NCI-H2227 (cell line): Measurements from ENCODE around the gene ICAM4.

ENCODE experiments used
- DNase-seq: peaks from one replicate; lab custom pipeline; 2025; ENCODE audit not compliant: unreplicated experiment; lab: John Stamatoyannopoulos, UW

ICAM4 gene

GRCh38 chr19:10290357-10290875, 3.7 kb downstream of the ICAM4 start:
- DNase-seq: peak; percentile 15

DNA sequence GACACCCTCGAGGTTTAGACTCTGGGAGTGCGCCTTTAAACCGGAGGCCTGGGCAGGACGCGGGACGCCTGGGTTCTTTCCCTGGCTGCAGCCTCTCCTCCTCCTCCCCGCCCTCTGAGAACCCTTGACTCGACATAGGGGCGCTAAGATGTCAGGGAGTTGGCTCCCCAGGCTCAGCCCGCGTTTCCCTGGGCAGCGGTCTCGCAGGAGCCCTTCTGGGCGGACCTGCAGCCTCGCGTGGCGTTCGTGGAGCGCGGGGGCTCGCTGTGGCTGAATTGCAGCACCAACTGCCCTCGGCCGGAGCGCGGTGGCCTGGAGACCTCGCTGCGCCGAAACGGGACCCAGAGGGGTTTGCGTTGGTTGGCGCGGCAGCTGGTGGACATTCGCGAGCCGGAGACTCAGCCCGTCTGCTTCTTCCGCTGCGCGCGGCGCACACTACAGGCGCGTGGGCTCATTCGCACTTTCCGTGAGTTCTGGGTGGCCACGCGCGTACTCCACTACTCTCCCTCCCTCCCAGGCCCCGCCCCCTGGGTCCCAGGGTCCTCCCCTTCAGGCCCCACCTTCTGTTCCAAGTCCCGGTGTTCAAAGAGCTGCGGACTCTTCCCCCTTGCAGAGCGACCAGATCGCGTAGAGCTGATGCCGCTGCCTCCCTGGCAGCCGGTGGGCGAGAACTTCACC, 4.3 kb downstream of the ICAM4 start:
- DNase-seq: peak; percentile 53

- no peak for DNase-seq
Measured at GRCh38 chr19:10291554-10292205, 4.9 kb downstream of the ICAM4 start.

- peak; percentile 66 for DNase-seq
Measured at GRCh38 chr19:10292206-10292788, 5.5 kb downstream of the ICAM4 start.

- DNase-seq: no peak
Measured at GRCh38 chr19:10292789-10293636, 6.3 kb downstream of the ICAM4 start.

DNA sequence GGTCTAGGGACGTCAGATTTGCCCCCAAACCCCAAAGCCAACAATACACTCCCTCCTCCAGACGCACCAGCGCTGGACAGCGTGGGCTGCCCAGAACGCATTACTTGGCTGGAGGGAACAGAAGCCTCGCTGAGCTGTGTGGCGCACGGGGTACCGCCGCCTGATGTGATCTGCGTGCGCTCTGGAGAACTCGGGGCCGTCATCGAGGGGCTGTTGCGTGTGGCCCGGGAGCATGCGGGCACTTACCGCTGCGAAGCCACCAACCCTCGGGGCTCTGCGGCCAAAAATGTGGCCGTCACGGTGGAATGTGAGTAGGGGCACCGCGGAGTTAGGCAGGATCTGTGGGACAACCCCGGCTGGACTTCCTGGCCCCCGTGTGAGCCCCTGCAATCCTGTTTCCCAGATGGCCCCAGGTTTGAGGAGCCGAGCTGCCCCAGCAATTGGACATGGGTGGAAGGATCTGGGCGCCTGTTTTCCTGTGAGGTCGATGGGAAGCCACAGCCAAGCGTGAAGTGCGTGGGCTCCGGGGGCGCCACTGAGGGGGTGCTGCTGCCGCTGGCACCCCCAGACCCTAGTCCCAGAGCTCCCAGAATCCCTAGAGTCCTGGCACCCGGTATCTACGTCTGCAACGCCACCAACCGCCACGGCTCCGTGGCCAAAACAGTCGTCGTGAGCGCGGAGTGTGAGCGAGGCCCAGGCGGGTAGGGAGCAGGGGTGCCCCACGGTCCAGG, 7.0 kb downstream of the ICAM4 start:
- no peak for DNase-seq

DNA sequence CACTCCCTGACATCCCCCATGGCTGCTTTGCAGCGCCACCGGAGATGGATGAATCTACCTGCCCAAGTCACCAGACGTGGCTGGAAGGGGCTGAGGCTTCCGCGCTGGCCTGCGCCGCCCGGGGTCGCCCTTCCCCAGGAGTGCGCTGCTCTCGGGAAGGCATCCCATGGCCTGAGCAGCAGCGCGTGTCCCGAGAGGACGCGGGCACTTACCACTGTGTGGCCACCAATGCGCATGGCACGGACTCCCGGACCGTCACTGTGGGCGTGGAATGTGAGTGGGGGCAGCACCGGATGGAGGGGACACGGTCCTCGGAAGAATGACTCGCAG, 7.6 kb downstream of the ICAM4 start:
- DNase-seq: no peak

DNA sequence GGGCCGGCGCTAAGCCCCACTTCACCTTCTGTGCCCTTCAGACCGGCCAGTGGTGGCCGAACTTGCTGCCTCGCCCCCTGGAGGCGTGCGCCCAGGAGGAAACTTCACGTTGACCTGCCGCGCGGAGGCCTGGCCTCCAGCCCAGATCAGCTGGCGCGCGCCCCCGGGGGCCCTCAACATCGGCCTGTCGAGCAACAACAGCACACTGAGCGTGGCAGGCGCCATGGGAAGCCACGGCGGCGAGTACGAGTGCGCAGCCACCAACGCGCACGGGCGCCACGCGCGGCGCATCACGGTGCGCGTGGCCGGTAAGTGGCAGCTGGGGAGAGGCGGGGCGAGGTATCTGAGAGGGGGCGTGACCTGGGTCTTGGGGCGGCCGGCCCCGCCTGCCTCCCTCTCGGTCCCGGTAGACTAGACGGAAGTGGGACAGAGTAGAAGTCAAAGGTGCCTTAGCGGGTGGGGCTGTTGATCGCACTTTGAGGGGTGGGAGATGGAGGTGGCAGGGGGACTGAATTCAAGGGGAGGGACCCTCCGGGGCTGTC, 8.6 kb downstream of the ICAM4 start:
- no peak for DNase-seq

GRCh38 chr19:10295847-10296591, 9.3 kb downstream of the ICAM4 start:
- no peak for DNase-seq

DNA sequence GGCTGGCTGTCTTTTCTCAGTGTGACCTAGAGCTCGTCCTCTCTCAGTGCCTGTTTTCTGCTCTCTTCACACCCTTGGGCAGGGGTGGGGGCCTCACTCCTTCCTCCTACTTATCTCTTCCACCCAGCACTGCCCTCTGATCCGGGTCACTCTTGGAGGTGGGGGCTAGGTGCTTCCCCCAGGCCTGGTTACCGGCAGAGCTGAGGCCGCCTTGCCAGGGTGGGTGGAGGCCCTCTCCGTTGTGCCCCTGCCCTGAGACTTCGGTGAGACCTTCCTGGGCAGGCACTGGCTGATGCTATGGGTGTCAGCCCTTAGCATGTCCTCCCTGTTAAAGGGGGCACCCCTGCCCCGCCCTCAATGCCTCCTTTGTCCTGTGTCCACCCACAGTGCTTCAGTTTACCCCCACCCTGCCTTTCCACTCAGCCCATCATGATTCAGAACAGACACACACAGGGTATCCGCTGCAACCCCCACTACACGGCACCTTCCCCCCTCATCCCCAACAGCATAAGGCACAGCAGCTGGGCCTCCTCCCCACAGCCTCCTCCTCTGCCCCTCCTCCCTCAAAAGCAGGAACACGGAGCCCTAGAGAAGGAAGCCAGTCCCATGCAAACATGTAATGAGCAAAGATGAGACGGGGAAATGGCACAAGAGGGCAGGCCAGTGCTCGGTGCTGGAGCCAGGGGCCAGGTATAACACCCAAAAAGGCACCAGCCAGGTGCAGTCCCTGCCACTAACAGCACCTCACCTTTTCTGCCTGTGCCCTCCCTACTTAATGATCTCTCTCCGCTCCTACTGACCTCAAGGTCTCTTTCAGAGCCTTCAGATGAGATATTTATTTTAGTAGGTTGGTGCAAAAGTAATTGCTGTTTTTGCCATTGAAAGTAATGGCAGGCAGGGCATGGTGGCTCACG, 13.0 kb downstream of the ICAM4 start:
- no peak for DNase-seq

DNA sequence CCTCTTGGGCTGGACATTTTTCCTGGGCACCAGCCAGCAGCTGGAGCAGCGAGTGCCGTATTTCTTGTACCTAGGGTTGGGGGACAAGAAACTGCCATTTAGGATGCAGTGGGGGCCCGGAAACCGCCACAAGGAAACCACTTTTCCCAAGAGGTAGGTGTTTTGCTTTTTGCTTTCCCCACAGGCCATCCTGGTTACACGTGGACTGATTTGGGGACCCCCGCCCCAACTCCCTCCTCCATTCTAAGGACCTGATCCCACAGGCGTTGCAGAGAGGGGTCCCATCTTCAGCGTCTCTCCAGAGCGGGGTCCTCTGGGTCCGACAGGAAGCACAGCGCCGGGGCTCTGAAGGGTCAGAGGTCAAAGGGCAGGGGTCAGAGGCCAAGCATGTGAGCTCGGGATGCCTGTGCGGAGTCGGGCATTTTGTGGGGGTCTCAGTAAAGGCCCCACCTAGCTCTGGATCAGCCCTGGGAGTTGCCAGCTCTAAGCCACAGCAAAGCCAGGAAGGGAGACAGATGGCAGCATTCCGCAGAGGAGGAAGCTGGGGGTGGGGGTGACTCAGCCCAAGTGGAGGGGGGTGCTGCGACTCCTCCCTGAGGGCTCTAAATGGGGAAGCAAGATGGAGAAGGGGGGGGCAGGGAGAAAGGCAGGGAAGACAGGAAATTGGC, 18.5 kb downstream of the ICAM4 start:
- DNase-seq: no peak

- DNase-seq: no peak
Measured at GRCh38 chr19:10306327-10306726, 19.6 kb downstream of the ICAM4 start.

DNA sequence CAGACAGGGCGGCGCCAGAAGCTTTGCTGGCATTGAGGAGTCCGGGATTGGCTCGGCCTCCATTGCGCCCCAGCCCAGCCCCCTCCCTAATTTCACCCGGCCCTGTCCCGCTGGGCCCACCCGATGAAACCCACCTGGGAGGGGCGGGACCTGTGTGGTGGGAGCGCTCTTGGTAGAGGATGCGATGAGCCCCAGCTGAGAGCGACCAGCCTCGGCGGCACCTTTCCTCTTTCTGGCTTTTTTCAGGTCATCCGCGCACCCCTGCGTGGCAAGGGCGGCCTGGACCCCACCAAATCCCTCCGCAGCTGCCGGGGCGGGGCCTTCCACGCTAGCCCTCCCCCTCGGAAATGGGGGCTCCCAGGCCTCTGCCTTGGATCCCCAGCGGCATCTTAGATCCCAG, 22.7 kb downstream of the ICAM4 start, which contains the start of gene ZGLP1:
TSS of gene ZGLP1 (minus strand) at position 393 of the 400 bp plus-strand sequence.
- DNase-seq: no peak

GRCh38 chr19:10315335-10316214, 28.8 kb downstream of the ICAM4 start, which contains the start of gene FDX2:
FDX2 (minus strand) TSS chr19:10316015; CDS start chr19:10315996, 19 bp downstream.
- peak; percentile 86 for DNase-seq

DNA sequence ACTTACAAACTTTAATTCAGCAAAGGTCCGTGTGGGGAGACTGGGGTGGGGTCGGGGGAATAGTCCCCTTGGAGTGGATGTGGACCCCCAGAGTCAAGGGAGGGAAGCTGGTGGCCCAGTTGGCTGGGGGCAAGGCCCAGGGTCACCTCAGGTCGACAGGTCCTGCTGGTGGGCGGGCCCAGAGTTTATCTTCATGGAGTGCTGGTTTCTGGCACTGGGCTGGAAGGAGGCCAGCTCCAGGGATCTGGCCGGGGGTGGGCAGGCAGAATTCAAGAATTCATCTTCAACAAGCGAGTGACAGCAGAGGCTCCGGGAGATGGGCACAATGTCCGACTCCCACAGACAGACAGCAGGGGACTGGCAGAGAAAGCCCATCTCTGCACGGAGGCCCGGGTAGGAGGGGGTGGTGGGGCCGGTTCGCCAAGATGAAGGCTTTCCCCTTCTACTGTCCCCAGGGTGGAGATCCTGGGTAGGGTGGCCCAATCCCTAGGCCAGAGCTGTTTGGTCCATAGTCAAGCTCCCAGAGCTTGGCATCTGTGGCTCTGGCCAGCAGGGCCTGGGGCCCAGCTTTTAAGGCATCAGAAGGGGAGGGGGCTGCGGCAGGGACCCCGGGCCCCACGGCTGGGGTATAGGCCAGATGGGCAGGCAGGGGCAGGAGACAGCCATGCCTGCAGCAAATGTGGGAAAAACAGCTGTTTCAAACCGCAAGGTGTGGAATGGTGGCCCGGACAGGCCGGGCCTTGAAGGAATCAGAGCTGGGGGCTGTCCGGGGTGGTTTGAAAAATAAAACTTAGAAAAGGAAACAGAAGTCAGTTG, 29.7 kb downstream of the ICAM4 start:
- DNase-seq: no peak
